ENCODE results near the gene CBARP.

DNA sequence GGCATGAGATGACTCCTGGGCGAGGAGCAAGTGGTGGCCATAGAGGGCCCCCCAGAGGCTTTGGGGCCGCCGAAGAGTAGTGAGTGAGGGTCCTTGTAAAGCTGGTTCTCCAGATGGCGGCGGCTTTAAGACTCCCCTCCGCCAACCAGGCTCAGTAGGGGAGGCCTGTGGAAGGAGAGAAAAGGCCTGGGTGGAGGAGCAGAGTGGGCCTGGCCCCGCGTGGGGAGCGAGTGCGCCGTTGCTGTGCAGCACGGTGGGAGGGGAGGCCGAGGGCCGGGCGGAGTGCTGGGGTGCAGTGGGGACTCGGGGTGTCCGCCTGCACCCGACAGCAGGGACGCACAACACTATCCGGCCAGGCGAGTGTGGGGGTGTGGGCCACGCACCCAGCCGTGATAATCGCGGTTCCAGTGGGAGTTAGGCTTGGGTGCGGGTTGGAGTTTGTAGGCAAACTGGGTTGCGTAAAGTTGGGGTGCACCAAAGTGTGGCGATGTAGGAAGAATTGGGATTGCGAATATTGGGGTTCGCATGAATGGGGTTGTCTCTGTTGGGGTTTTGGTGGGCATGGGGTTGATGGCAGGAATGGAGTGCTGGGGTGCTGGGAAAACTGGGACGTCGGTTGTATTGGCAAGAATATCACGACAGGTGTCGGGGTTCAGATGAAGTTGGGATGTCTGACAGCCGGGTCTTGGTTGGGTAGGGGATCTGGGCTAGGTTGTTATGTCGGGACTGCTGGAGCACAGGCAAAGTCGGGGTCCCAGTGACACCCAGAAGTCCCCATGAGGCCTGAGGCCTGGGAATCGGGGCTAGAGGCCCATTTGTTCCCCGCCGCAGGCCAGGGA lies 30.6 kb upstream of the CBARP start:
- no peak for TF ChIP-seq ZNF274 (IDR thresholded peaks at IDR 0.05; ENCODE audit: low read depth, low read length)
- no peak for TF ChIP-seq SUZ12 (IDR thresholded peaks at IDR 0.05; ENCODE audit: extremely low read depth, insufficient read depth, insufficient read length)
- TF ChIP-seq YY1 (IDR thresholded peaks at IDR 0.05; ENCODE audit: insufficient read depth, insufficient read length), result no peak

Data from NT2/D1 (cell line).